Measurements from ENCODE around the gene VIPR2.

- TF ChIP-seq, protein P1, sequence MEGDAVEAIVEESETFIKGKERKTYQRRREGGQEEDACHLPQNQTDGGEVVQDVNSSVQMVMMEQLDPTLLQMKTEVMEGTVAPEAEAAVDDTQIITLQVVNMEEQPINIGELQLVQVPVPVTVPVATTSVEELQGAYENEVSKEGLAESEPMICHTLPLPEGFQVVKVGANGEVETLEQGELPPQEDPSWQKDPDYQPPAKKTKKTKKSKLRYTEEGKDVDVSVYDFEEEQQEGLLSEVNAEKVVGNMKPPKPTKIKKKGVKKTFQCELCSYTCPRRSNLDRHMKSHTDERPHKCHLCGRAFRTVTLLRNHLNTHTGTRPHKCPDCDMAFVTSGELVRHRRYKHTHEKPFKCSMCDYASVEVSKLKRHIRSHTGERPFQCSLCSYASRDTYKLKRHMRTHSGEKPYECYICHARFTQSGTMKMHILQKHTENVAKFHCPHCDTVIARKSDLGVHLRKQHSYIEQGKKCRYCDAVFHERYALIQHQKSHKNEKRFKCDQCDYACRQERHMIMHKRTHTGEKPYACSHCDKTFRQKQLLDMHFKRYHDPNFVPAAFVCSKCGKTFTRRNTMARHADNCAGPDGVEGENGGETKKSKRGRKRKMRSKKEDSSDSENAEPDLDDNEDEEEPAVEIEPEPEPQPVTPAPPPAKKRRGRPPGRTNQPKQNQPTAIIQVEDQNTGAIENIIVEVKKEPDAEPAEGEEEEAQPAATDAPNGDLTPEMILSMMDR (IDR thresholded peaks at IDR 0.05) = no peak
- TF ChIP-seq POLR2AphosphoS5 (IDR thresholded peaks at IDR 0.05) (no peak), POLR2A (IDR thresholded peaks at IDR 0.05) (no peak)
These were observed 51.2 kb downstream of the VIPR2 start for GRCh38 chr7:159093351-159093971.
